Spleen (tissue), 11 donors: ENCODE data around the gene PPFIA1. TPM values are rescaled to one million over a fixed set of nuclear protein-coding genes. Genes with fewer than 3 reads are reported as not detected.

ENCODE experiments used
- DNase-seq: peaks from one replicate; pipeline ENCODE4 v3.0.0-alpha.2; 2020
- H3K27ac ChIP-seq, 8 donors: fragments of 200-600 bp; sonication (generic) in 7 of 8; 1 replicate in 4 of 8; 2 replicates in 4 of 8; pipeline versions ENCODE4 v1.5.0 to v1.8.0; 2016 to 2021; ENCODE audit warnings: inconsistent platforms in 4 of 8, mild to moderate bottlenecking in 4 of 8, moderate library complexity in 1 of 8
- H3K27me3 ChIP-seq, 7 donors: fragments of 200-600 bp; sonication (generic) in 6 of 7; replicated peaks in 1 of 7; 1 replicate in 4 of 7; 2 replicates in 3 of 7; pipeline versions ENCODE4 v1.5.0 to v1.8.0; 2016 to 2021; ENCODE audit warnings: inconsistent platforms in 3 of 7, mild to moderate bottlenecking in 1 of 7
- H3K36me3 ChIP-seq, 6 donors: fragments of 200-600 bp; sonication (generic) in 5 of 6; 1 replicate in 4 of 6; 2 replicates in 2 of 6; pipeline versions ENCODE4 v1.5.0 to v1.8.0; 2016 to 2021; ENCODE audit warnings: inconsistent platforms in 2 of 6
- H3K4me1 ChIP-seq, 6 donors: fragments of 200-600 bp; sonication (generic) in 5 of 6; 1 replicate in 3 of 6; 2 replicates in 3 of 6; pipeline versions ENCODE4 v1.5.0 to v1.8.0; 2016 to 2021; ENCODE audit warnings: inconsistent platforms in 3 of 6
- H3K4me3 ChIP-seq, 8 donors: fragments of 200-600 bp; sonication (generic) in 7 of 8; 1 replicate in 4 of 8; 2 replicates in 4 of 8; pipeline versions ENCODE4 v1.5.0 to v1.8.0; 2016 to 2021; ENCODE audit warnings: inconsistent platforms in 4 of 8, mild to moderate bottlenecking in 4 of 8, moderate library complexity in 2 of 8
- H3K9me3 ChIP-seq, 8 donors: fragments of 200-600 bp; sonication (generic) in 7 of 8; 1 replicate in 4 of 8; 2 replicates in 4 of 8; pipeline versions ENCODE4 v1.5.0 to v1.8.0; 2016 to 2021; ENCODE audit warnings: inconsistent platforms in 4 of 8
- CTCF ChIP-seq, 11 experiments: fragments of 200-600 bp in 7 of 11; fragments of 450-650 bp in 4 of 11; sonication (generic) in 4 of 11; IDR thresholded peaks in 8 of 11; conservative IDR thresholded peaks in 3 of 11; 1 replicate in 7 of 11; 2 replicates in 4 of 11; pipeline versions ENCODE4 v1.4.0 to v1.8.0; 2016 to 2021; ENCODE audit warnings: antibody characterized with exemption in 11 of 11, inconsistent platforms in 4 of 11, mild to moderate bottlenecking in 1 of 11
- POLR2A ChIP-seq, 3 donors: fragments of 450-650 bp; IDR thresholded peaks; one replicate each; pipeline ENCODE4 v1.5.1; 2017; ENCODE audit warnings: antibody characterized with exemption in 3 of 3, mild to moderate bottlenecking in 1 of 3
- POLR2AphosphoS5 ChIP-seq, 3 donors: sonication (generic); formaldehyde crosslinking; IDR thresholded peaks; one replicate each; pipeline ENCODE4 v1.5.1; 2017; ENCODE audit warnings: antibody characterized with exemption in 3 of 3
- WGBS, 5 donors: extraction: QIAGEN DNeasy Blood & Tissue Kit in 3 of 5; methylation state at CpG; one replicate each; pipeline versions ENCODE4 v1.1.5 to v1.1.7; 2013 to 2018; 5-methylcytosine and 5-hydroxymethylcytosine counted together
- intact Hi-C: fragments of 100-400 bp; cut with DNase I; formaldehyde crosslinking; loops from one replicate; pipeline ENCODE4 v1.15.0; 2023; ENCODE audit warnings: low total_unique reads
- polyA plus RNA-seq, 3 donors: library from polyadenylated mRNA; stranded (reverse); fragments of 200-250 nt; gene quantifications; one replicate each; pipeline ENCODE4 v1.2.1, GENCODE V29; 2013
- total RNA-seq, 7 donors: library from RNA; depleted of rRNA in 3 of 7; stranded (reverse); fragments of >200 nt in 3 of 7; fragmentation: NEBNext Ultra II Directional in 4 of 7; extraction: Animal tissue kit (Norgen Biotek cat#: 25700) in 4 of 7; gene quantifications; one replicate each; pipeline versions ENCODE4 v1.1.0 to v1.2.1, GENCODE V29; 2016 to 2021
- donor health status: healthy with polysubstance abuse.
- donor health status: DM: no; HTN: no; CAD: no; lungs with moderate emphysema.
- donor health status: DM: no; HTN: no; CAD: no.
- donor health status: Bipolar disorder and iron deficiency.
- donor health status: healthy.
- donor health status: DM: no; HTN: no; CAD: no.
- donor health status: DM: yes; HTN: yes; CAD: no.

The PPFIA1 gene
- total and polyA plus RNA-seq, 10 donors = 7.6 to 73.5 (median 55.0) TPM

- peaks cover 0 to 48% (median 16%) of the 10 kb centered on the region in 6 donors for H3K4me1 ChIP-seq
- no peak overlapping the region for H3K27ac ChIP-seq
- no peaks in the 10 kb centered on the region for H3K27me3 ChIP-seq
- TF ChIP-seq CTCF (IDR thresholded peaks at IDR 0.05 in 8 of 11, conservative IDR thresholded peaks at IDR 0.05 in 3 of 11) = no peak
- TF ChIP-seq POLR2A (IDR thresholded peaks at IDR 0.05) = no peak
- TF ChIP-seq POLR2AphosphoS5 (IDR thresholded peaks at IDR 0.05) = no peak
- no peak overlapping the region for H3K4me3 ChIP-seq
- intact Hi-C loops = no loop called here
- H3K36me3 ChIP-seq = peaks cover 0 to 93% (median 33%) of the 10 kb centered on the region in 6 donors
- 95 to 98% (median 97%) methylated on average over 8 of the region's 8 CpGs for WGBS, 5 donors
- DNase-seq = no peak
- H3K9me3 ChIP-seq = no peaks in the 10 kb centered on the region
Measured at GRCh38 chr11:70278994-70279393, 8.5 kb downstream of the PPFIA1 start.

- H3K9me3 ChIP-seq = no peaks in the 10 kb centered on the region
- H3K4me3 ChIP-seq = no peak overlapping the region
- DNase-seq = no peak
- no peak for TF ChIP-seq POLR2AphosphoS5 (IDR thresholded peaks at IDR 0.05)
- TF ChIP-seq POLR2A (IDR thresholded peaks at IDR 0.05) = no peak
- TF ChIP-seq CTCF (IDR thresholded peaks at IDR 0.05 in 8 of 11, conservative IDR thresholded peaks at IDR 0.05 in 3 of 11) = no peak
- H3K36me3 ChIP-seq = peaks cover 9 to 93% (median 44%) of the 10 kb centered on the region in 6 donors
- intact Hi-C loops = no loop called here
- H3K27ac ChIP-seq = peak overlapping the region in 3 of 8 donors; percentile 27 to 49 (median 28)
- 68 to 87% (median 77%) methylated on average over 7 of the region's 7 CpGs for WGBS, 5 donors
- H3K4me1 ChIP-seq = peaks cover 0 to 26% (median 6%) of the 10 kb centered on the region in 6 donors
- H3K27me3 ChIP-seq = no peaks in the 10 kb centered on the region
Measured at GRCh38 chr11:70281156-70281609, 10.7 kb downstream of the PPFIA1 start.

GRCh38 chr11:70282012-70282411 lies 11.5 kb downstream of the PPFIA1 start:
- DNase-seq = no peak
- Histone ChIP-seq H3K27me3 (no peaks in the 10 kb centered on the region), H3K9me3 (no peaks in the 10 kb centered on the region), H3K4me3 (no peak overlapping the region), H3K27ac (no peak overlapping the region), H3K36me3 (peaks cover 9 to 99% (median 52%) of the 10 kb centered on the region in 6 donors), H3K4me1 (peaks cover 0 to 21% (median 4%) of the 10 kb centered on the region in 6 donors)
- 85 to 97% (median 95%) methylated on average over 4 of the region's 4 CpGs for WGBS, 5 donors
- intact Hi-C loops = no loop called here
- TF ChIP-seq CTCF (IDR thresholded peaks at IDR 0.05 in 8 of 11, conservative IDR thresholded peaks at IDR 0.05 in 3 of 11) = no peak
- TF ChIP-seq POLR2AphosphoS5 (IDR thresholded peaks at IDR 0.05) = no peak
- TF ChIP-seq POLR2A (IDR thresholded peaks at IDR 0.05) = no peak

GRCh38 chr11:70288721-70289120 lies 18.2 kb downstream of the PPFIA1 start:
- H3K27me3 ChIP-seq = no peaks in the 10 kb centered on the region
- H3K9me3 ChIP-seq = no peaks in the 10 kb centered on the region
- H3K36me3 ChIP-seq = peaks cover 9 to 98% (median 56%) of the 10 kb centered on the region in 6 donors
- intact Hi-C loops = no loop called here
- TF ChIP-seq CTCF (IDR thresholded peaks at IDR 0.05 in 8 of 11, conservative IDR thresholded peaks at IDR 0.05 in 3 of 11) (no peak), POLR2AphosphoS5 (IDR thresholded peaks at IDR 0.05) (no peak), POLR2A (IDR thresholded peaks at IDR 0.05) (no peak)
- H3K27ac ChIP-seq = no peak overlapping the region
- no peak overlapping the region for H3K4me3 ChIP-seq
- 78 to 93% (median 85%) methylated on average over 6 of the region's 6 CpGs for WGBS, 5 donors
- no peak for DNase-seq
- peaks cover 0 to 7% (median under 1%) of the 10 kb centered on the region in 6 donors for H3K4me1 ChIP-seq
